Measurements from ENCODE around the gene KCNG4. TPM values are rescaled to one million over a fixed set of nuclear protein-coding genes. Genes with fewer than 3 reads are reported as not detected.

The KCNG4 gene
- total RNA-seq, 1 donor from 2014 or later, result not detected

GRCh38 chr16:84236671-84237070 is 3.1 kb downstream of the KCNG4 start:
- DNase-seq, result no peak
- Mint-ChIP-seq H3K4me3 (no peak overlapping the region), H3K36me3 (ENCODE audit: low read depth) (no peaks in the 10 kb centered on the region), H3K27me3 (peaks cover 26% of the 10 kb centered on the region), H3K4me1 (no peaks in the 10 kb centered on the region), H3K27ac (no peak overlapping the region), H3K9me3 (no peaks in the 10 kb centered on the region)
- intact Hi-C loops (cut with micrococcal nuclease), result no loop called here

- intact Hi-C loops (cut with micrococcal nuclease), result no loop called here
- DNase-seq, result no peak
- H3K27ac Mint-ChIP-seq, result no peak overlapping the region
- H3K27me3 Mint-ChIP-seq, result peaks cover 16% of the 10 kb centered on the region
- H3K4me1 Mint-ChIP-seq, result no peaks in the 10 kb centered on the region
- H3K36me3 Mint-ChIP-seq (ENCODE audit: low read depth), result no peaks in the 10 kb centered on the region
- H3K4me3 Mint-ChIP-seq, result no peak overlapping the region
- H3K9me3 Mint-ChIP-seq, result no peaks in the 10 kb centered on the region
Measured at GRCh38 chr16:84234321-84235241, 5.2 kb downstream of the KCNG4 start.

- no peak overlapping the region for H3K4me3 Mint-ChIP-seq
- H3K9me3 Mint-ChIP-seq, result no peaks in the 10 kb centered on the region
- intact Hi-C loops (cut with micrococcal nuclease), result no loop called here
- no peak for DNase-seq
- H3K4me1 Mint-ChIP-seq, result no peaks in the 10 kb centered on the region
- no peak overlapping the region for H3K27ac Mint-ChIP-seq
- peaks cover 8% of the 10 kb centered on the region for H3K27me3 Mint-ChIP-seq
- H3K36me3 Mint-ChIP-seq (ENCODE audit: low read depth), result no peaks in the 10 kb centered on the region
Measured at GRCh38 chr16:84233748-84234147, 6.1 kb downstream of the KCNG4 start.

- Mint-ChIP-seq H3K27me3 (peaks cover 8% of the 10 kb centered on the region), H3K27ac (no peak overlapping the region)
Measured at GRCh38 chr16:84232969-84233368, 6.8 kb downstream of the KCNG4 start.

GRCh38 chr16:84232060-84232459 is 7.8 kb downstream of the KCNG4 start:
- peaks cover 8% of the 10 kb centered on the region for H3K27me3 Mint-ChIP-seq
- H3K27ac Mint-ChIP-seq, result no peak overlapping the region
- DNase-seq, result no peak
- H3K4me1 Mint-ChIP-seq, result no peaks in the 10 kb centered on the region
- no peaks in the 10 kb centered on the region for H3K36me3 Mint-ChIP-seq (ENCODE audit: low read depth)
- intact Hi-C loops (cut with micrococcal nuclease), result no loop called here
- no peak overlapping the region for H3K4me3 Mint-ChIP-seq
- no peaks in the 10 kb centered on the region for H3K9me3 Mint-ChIP-seq

More at GRCh38 chr16:84232969-84233368, 6.8 kb downstream of the KCNG4 start:
- no peak for DNase-seq
- no peaks in the 10 kb centered on the region for H3K36me3 Mint-ChIP-seq (ENCODE audit: low read depth)
- no peak overlapping the region for H3K4me3 Mint-ChIP-seq
- intact Hi-C loops (cut with micrococcal nuclease), result no loop called here
- no peaks in the 10 kb centered on the region for H3K9me3 Mint-ChIP-seq
- H3K4me1 Mint-ChIP-seq, result no peaks in the 10 kb centered on the region

GRCh38 chr16:84229471-84229870 is 10.3 kb downstream of the KCNG4 start:
- no peaks in the 10 kb centered on the region for H3K9me3 Mint-ChIP-seq
- H3K27ac Mint-ChIP-seq, result no peak overlapping the region
- no peaks in the 10 kb centered on the region for H3K36me3 Mint-ChIP-seq (ENCODE audit: low read depth)
- no peaks in the 10 kb centered on the region for H3K4me1 Mint-ChIP-seq
- no peak overlapping the region for H3K4me3 Mint-ChIP-seq
- DNase-seq, result no peak
- peaks cover 6% of the 10 kb centered on the region for H3K27me3 Mint-ChIP-seq
- intact Hi-C loops (cut with micrococcal nuclease), result no loop called here

GRCh38 chr16:84228256-84228838 is 11.5 kb downstream of the KCNG4 start:
- DNase-seq, result no peak
- Mint-ChIP-seq H3K4me1 (no peaks in the 10 kb centered on the region), H3K9me3 (no peaks in the 10 kb centered on the region), H3K4me3 (no peak overlapping the region), H3K27me3 (peaks cover 6% of the 10 kb centered on the region), H3K27ac (no peak overlapping the region), H3K36me3 (ENCODE audit: low read depth) (no peaks in the 10 kb centered on the region)
- intact Hi-C loops (cut with micrococcal nuclease), result no loop called here

GRCh38 chr16:84227548-84227947 is 12.3 kb downstream of the KCNG4 start:
- Mint-ChIP-seq H3K4me1 (no peaks in the 10 kb centered on the region), H3K36me3 (ENCODE audit: low read depth) (no peaks in the 10 kb centered on the region), H3K27me3 (peaks cover 6% of the 10 kb centered on the region), H3K27ac (no peak overlapping the region), H3K9me3 (no peaks in the 10 kb centered on the region), H3K4me3 (no peak overlapping the region)
- no peak for DNase-seq
- intact Hi-C loops (cut with micrococcal nuclease), result no loop called here

- Mint-ChIP-seq H3K4me1 (no peaks in the 10 kb centered on the region), H3K4me3 (no peak overlapping the region), H3K27ac (no peak overlapping the region), H3K36me3 (ENCODE audit: low read depth) (no peaks in the 10 kb centered on the region), H3K9me3 (no peaks in the 10 kb centered on the region), H3K27me3 (no peaks in the 10 kb centered on the region)
- DNase-seq, result no peak
- intact Hi-C loops (cut with micrococcal nuclease), result no loop called here
Measured at GRCh38 chr16:84226026-84226425, 13.8 kb downstream of the KCNG4 start.

GRCh38 chr16:84225571-84225970 is 14.2 kb downstream of the KCNG4 start:
- intact Hi-C loops (cut with micrococcal nuclease), result no loop called here
- Mint-ChIP-seq H3K9me3 (no peaks in the 10 kb centered on the region), H3K27me3 (no peaks in the 10 kb centered on the region), H3K4me3 (no peak overlapping the region), H3K36me3 (ENCODE audit: low read depth) (no peaks in the 10 kb centered on the region), H3K4me1 (no peaks in the 10 kb centered on the region), H3K27ac (no peak overlapping the region)
- no peak for DNase-seq

GRCh38 chr16:84225126-84225525 is 14.7 kb downstream of the KCNG4 start:
- Mint-ChIP-seq H3K27me3 (no peaks in the 10 kb centered on the region), H3K36me3 (ENCODE audit: low read depth) (no peaks in the 10 kb centered on the region), H3K4me1 (no peaks in the 10 kb centered on the region), H3K4me3 (no peak overlapping the region), H3K9me3 (no peaks in the 10 kb centered on the region), H3K27ac (no peak overlapping the region)
- no peak for DNase-seq
- intact Hi-C loops (cut with micrococcal nuclease), result no loop called here

GRCh38 chr16:84224554-84224953 is 15.3 kb downstream of the KCNG4 start:
- no peaks in the 10 kb centered on the region for H3K27me3 Mint-ChIP-seq

GRCh38 chr16:84223456-84223855 is 16.4 kb downstream of the KCNG4 start:
- intact Hi-C loops (cut with micrococcal nuclease), result no loop called here
- peaks cover 2% of the 10 kb centered on the region for H3K27me3 Mint-ChIP-seq
- no peaks in the 10 kb centered on the region for H3K9me3 Mint-ChIP-seq
- H3K4me1 Mint-ChIP-seq, result no peaks in the 10 kb centered on the region
- H3K4me3 Mint-ChIP-seq, result no peak overlapping the region
- H3K36me3 Mint-ChIP-seq (ENCODE audit: low read depth), result no peaks in the 10 kb centered on the region
- H3K27ac Mint-ChIP-seq, result no peak overlapping the region
- no peak for DNase-seq

More at GRCh38 chr16:84224554-84224953, 15.3 kb downstream of the KCNG4 start:
- no peak overlapping the region for H3K27ac Mint-ChIP-seq
- no peak overlapping the region for H3K4me3 Mint-ChIP-seq
- no peaks in the 10 kb centered on the region for H3K9me3 Mint-ChIP-seq
- no peaks in the 10 kb centered on the region for H3K4me1 Mint-ChIP-seq
- intact Hi-C loops (cut with micrococcal nuclease), result no loop called here
- no peaks in the 10 kb centered on the region for H3K36me3 Mint-ChIP-seq (ENCODE audit: low read depth)
- DNase-seq, result no peak

- intact Hi-C loops (cut with micrococcal nuclease), result no loop called here
- Mint-ChIP-seq H3K9me3 (no peaks in the 10 kb centered on the region), H3K27ac (peak overlapping the region; percentile 2), H3K4me3 (no peak overlapping the region), H3K4me1 (no peaks in the 10 kb centered on the region), H3K27me3 (peaks cover 3% of the 10 kb centered on the region), H3K36me3 (ENCODE audit: low read depth) (no peaks in the 10 kb centered on the region)
- no peak for DNase-seq
Measured at GRCh38 chr16:84220851-84221250, 19.0 kb downstream of the KCNG4 start.
